RWPE1 (cell line): ENCODE results near the gene ELOF1.
A peak's percentile ranks its signal among the peaks of the same experiment; 100 is the strongest.
"Not testable (repeated sequence)": the region's sequence is repeated elsewhere in the genome, so short reads cannot be mapped to it uniquely, and the experiment has no call there.

Source experiments
- CTCF ChIA-PET: fragments of 350-600 bp; sonication (Branson Sonifier 250); formaldehyde crosslinking; extraction: SDS; loops from one replicate; lab custom pipeline; 2021; lab: Yijun Ruan, JAX
- POLR2A ChIA-PET: fragments of 400-600 bp; formaldehyde crosslinking; extraction: SDS; loops from one replicate; lab custom pipeline; 2020; ENCODE audit warnings: antibody characterized with exemption; ENCODE audit not compliant: low non-redundant PET; lab: Yijun Ruan, JAX
- DNase-seq: peaks from one replicate; pipeline ENCODE4 v3.0.0; 2012; ENCODE audit warnings: low spot score
- H3K27ac ChIP-seq: fragments of 450-650 bp; 2 replicates; pipeline ENCODE4 v1.5.1; 2017
- TF ChIP-seq, protein P1 (sequence below): fragments of 450-650 bp; conservative IDR thresholded peaks from 2 replicates; pipeline ENCODE4 v1.5.1; 2017; ENCODE audit warnings: low read depth, mild to moderate bottlenecking

Gene ELOF1

GRCh38 chr19:11570039-11570462, 11.0 kb upstream of the ELOF1 start:
- TF ChIP-seq, protein P1, sequence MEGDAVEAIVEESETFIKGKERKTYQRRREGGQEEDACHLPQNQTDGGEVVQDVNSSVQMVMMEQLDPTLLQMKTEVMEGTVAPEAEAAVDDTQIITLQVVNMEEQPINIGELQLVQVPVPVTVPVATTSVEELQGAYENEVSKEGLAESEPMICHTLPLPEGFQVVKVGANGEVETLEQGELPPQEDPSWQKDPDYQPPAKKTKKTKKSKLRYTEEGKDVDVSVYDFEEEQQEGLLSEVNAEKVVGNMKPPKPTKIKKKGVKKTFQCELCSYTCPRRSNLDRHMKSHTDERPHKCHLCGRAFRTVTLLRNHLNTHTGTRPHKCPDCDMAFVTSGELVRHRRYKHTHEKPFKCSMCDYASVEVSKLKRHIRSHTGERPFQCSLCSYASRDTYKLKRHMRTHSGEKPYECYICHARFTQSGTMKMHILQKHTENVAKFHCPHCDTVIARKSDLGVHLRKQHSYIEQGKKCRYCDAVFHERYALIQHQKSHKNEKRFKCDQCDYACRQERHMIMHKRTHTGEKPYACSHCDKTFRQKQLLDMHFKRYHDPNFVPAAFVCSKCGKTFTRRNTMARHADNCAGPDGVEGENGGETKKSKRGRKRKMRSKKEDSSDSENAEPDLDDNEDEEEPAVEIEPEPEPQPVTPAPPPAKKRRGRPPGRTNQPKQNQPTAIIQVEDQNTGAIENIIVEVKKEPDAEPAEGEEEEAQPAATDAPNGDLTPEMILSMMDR, result no peak
- ChIA-PET POLR2A (interaction anchor here (0.7 kb wide), 1 partner anchor 18 kb away, joined by 5 read pairs; no protein-coding TSS in a partner anchor), CTCF (interaction anchor here (0.6 kb wide), 1 partner anchor 312 kb away, joined by 6 read pairs; no protein-coding TSS in a partner anchor)
- no peak for DNase-seq
- H3K27ac ChIP-seq, result no peak overlapping the region

- TF ChIP-seq, protein P1, result no peak
- H3K27ac ChIP-seq, result no peak overlapping the region
- no peak for DNase-seq
- ChIA-PET POLR2A (no interaction called here), CTCF (no interaction called here)
Measured at GRCh38 chr19:11566164-11566563, 7.1 kb upstream of the ELOF1 start.

GRCh38 chr19:11565649-11565980, 6.6 kb upstream of the ELOF1 start:
- CTCF ChIA-PET, DNase-seq, POLR2A ChIA-PET, H3K27ac ChIP-seq: not testable (repeated sequence)

- CTCF ChIA-PET, result interaction anchor here (1.1 kb wide), 1 partner anchor 24 kb away, joined by 3 read pairs; no protein-coding TSS in a partner anchor
- H3K27ac ChIP-seq, DNase-seq, POLR2A ChIA-PET: not testable (repeated sequence)
Measured at GRCh38 chr19:11564082-11564807, 5.2 kb upstream of the ELOF1 start.

DNA sequence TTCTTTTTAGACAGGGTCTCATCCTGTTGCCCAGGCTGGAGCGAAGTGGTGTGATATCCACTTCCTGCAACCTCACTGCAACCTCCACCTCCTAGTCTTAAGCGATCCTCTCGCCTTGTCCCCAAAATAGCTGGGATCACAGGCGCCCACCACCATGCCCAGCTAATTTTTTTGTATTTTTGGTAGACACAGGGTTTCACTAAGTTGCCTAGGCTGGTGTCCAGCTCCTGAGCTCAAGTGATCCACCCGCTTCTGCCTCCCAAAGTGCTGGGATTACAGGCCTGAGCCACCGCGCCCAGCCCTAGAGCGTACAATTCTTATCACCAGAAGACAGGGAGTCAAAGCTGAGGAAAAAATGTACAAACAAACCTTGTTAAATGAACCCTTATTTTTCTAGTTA, 4.5 kb upstream of the ELOF1 start:
- DNase-seq, result no peak
- TF ChIP-seq, protein P1, result no peak
- H3K27ac ChIP-seq, result no peak overlapping the region
- POLR2A ChIA-PET, result no interaction called here
- CTCF ChIA-PET, result interaction anchor here (1.1 kb wide), 1 partner anchor 24 kb away, joined by 3 read pairs; no protein-coding TSS in a partner anchor

DNA sequence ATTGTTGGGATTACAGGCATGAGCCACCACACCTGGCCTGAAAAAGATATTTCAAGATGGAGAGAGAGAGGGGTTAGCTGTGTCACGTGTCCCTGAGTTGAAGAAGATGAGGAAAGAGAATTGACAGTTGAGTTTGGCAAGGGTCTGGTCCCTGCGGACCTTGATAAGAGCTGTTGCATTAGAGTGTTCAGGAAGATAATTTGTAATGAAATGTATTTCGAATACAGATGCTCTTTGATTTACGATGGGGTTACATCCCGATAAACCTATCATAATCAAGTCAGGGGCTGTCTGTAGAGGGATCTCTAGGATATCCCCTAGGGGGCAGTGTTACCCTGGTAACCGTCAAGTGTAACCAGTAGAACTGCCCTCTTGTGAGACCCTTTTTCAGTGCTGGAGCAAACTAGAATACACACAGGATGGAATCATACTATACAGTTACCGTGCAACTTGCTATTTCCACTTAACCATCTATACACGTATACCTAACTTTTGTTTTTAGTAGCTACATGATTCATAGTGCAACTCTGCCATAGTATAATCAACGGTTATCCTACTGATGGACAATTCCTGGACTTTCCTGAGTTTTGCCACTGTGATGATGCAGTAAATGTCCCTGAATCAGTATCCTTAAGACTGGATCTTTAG, 1.5 kb upstream of the ELOF1 start:
- DNase-seq, result peak; percentile 57
- peak overlapping the region; percentile 66; the same call in 1 of the 2 replicates for H3K27ac ChIP-seq
- TF ChIP-seq, protein P1, result peak; percentile 52
- CTCF ChIA-PET, result interaction anchor here (0.5 to 0.6 kb wide), 2 partner anchors 403 to 809 kb away, joined by 3 read pairs; no protein-coding TSS in a partner anchor
- POLR2A ChIA-PET, result interaction anchor here (0.6 kb wide), 1 partner anchor 1118 kb away, joined by 5 read pairs; no protein-coding TSS in a partner anchor

DNA sequence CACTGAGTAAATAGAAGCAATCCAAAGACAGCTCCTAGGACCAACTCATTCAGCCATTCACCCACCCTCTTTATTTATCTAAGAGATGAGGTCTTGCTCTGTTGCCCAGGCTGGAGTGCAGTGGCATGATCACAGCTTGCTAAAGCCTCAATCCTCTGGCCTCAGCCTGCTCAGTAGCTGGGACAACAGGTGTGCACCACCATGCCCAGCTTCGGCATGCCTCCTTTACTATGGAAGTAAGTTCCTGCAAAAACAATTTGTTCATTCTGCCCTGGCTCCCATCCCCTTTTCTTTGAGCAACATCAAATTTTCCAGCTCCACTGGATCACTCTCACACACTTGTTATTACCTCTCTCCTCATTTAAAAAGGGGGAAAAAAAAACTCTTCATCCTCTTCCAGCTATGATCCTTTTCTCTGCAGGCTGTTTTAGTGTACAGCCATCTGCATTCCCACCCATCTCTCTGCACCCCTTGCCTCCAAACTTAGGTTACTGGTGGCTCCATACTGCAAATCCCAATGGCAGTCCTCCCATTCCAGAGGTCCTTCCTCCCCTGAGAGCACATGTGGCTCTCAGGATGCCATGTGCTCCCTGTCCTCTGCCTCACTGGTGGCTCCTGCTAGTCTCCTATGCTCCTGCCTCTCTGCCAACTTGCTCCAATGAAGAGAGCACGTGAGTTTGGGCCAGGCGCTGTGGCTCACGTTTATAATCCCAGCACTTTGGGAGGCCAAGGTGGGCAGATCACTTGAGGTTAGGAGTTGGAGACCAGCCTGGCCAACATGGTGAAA, 2.2 kb downstream of the ELOF1 start:
- ChIA-PET CTCF (interaction anchor here (0.6 kb wide), 2 partner anchors 13 to 122 kb away, joined by 3 to 4 read pairs; partner anchors contain the start of gene ODAD3), POLR2A (interaction anchor here (0.6 kb wide), 1 partner anchor 264 kb away, joined by 3 read pairs; no protein-coding TSS in a partner anchor)
- TF ChIP-seq, protein P1, result no peak
- DNase-seq, result no peak
- no peak overlapping the region for H3K27ac ChIP-seq
